GM19023 (cell line): ENCODE results near the gene MRRF.
"Not testable (repeated sequence)": the region's sequence is repeated elsewhere in the genome, so short reads cannot be mapped to it uniquely, and the experiment has no call there.

Experiments
- ATAC-seq: cut with Tn5 transposase; IDR thresholded peaks from one replicate; pipeline ENCODE4 v1.9.1; 2021; ENCODE audit warnings: mild to moderate bottlenecking, moderate library complexity; ENCODE audit not compliant: unreplicated experiment

MRRF gene

DNA sequence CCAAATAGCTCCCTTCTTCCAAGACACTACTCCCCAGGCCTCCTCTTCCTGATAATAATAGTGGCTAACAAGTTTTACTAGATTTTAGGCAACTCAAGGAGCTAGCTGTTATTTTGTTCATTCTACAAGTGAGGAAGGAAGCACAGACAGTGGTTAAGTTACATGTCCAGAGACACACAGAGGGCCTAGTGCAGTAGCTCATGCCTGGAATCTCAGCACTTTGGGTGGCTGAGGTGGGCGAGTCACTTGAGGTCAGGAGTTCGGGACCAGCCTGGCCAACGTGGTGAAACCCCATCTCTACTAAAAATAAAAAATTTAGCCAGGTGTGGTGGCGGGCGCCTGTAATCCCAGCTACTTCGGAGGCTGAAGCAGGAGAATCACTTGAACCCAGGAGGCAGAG, 65.8 kb downstream of the MRRF start:
- ATAC-seq = not testable (repeated sequence)

DNA sequence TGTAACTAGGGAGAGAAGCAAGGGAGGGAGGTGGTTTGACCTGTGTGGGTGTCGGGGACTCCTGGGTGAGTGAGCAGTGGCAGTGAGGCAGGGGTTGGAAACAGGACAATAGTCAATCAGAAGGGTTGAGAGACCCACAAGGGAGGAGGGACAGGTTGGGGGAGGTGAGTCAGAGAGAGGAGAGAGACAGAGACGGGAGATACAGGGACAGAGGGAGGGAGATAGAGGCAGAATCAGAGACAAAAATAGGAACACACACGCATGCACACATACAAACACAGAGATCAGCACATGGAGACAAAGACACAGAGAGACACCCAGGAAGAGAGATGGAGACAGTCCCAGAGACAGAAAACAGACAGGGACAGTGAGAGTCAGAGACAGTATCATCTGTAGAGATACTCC, 66.8 kb downstream of the MRRF start:
- no peak for ATAC-seq

DNA sequence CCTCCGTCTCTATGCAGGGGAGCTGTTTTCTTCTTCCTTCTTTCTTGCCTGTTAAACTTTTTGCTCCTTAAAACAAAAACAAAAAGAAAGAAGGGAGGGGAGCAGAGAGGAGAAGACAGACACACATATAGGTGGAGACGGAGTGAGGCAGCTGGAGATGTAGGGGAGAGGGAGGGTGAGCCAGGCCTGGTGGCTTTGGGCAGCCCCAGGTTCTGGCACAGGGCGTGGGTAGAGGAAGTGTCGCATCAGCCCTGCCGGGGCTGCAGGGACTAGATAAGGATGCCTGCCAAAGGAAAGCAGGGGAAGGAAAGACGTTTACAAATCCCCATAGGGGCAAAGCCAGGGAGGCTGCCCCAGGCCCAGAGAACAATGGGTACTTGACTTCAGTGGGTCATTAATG, 67.4 kb downstream of the MRRF start:
- ATAC-seq = no peak

DNA sequence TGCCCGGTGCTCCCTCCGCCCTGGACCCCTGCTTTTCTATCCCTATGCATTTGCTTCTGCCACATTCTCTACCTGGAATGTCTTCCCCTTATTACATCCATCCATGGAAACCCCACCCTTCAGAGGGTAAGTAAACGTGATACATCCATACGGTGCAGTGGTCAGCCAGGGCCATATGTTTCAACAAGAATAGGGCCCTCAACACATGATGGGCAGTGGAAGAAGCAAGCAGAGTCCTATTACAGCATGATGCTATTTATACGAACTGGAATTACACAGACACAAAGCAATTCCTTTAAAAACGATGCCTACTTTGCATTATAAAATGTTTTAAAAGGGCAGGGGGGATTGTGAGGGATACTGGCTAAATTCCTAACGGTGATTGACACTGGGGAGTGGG, 68.0 kb downstream of the MRRF start:
- no peak for ATAC-seq

DNA sequence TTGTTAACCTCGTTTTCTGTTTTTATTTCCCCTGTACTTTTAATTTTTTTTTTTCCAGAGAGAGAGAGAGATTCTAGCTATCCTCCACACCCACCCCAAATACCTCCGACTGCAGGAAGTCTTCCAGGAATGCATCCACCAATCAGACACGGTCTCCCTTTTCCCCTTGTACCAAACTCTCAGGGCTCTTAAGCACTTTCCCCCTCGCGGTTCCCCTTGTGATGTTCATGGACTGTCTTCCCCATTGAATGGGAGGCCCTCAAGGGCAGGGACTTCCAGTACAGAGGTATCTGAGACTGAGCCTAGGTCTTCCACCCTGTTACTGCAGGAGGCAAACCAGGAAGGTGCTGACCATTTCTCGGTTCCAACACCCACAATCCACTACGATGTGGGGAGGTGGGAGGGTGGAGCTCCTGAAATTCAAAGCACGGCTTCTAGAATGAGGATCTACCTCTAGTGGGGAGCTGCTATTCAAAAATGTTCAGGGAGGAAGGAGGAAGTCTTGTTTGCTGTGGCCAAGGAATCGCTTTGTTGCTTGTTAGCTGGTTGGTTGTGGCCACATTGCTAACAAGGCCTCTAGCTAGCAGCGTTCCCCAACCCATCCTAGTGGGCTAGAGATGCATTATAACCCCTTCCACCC, 68.6 kb downstream of the MRRF start:
- ATAC-seq = no peak

DNA sequence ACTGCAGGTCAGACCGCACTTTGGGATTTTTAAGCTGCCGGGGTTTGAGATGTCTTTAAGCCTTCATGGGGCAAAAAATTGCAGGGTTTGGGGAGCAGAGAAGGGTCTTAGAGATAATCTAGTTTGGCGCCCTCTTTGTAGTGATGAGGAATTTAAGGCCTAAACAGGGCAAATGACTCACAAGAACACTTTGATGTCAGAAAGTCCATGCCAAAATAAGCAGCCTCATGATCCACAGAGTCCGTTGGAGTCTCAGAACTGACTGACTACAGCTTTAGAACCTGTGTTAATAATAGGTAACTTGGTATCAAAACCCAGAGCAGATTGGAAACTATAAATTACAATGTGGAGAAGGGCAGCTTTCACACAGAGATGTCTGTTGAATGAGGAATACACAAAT, 70.2 kb downstream of the MRRF start:
- no peak for ATAC-seq

DNA sequence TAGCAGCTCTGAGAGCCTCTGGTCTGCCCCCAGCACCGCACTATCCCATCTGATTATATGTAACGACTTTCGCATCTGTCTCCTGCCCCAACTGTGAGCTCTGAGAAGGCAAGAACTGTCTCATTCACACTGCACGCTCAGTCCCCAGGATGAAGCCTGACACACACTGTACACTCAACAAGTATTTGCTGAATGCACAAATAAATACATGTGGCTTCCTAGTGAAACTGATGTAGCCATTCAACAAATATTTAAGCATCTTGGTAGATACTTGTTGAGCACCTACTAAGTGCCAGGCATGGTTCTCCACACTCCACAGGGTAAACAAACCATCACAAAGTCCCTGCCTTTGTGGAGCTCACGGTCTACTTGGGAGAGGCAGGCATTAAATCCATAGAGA, 71.5 kb downstream of the MRRF start:
- no peak for ATAC-seq

DNA sequence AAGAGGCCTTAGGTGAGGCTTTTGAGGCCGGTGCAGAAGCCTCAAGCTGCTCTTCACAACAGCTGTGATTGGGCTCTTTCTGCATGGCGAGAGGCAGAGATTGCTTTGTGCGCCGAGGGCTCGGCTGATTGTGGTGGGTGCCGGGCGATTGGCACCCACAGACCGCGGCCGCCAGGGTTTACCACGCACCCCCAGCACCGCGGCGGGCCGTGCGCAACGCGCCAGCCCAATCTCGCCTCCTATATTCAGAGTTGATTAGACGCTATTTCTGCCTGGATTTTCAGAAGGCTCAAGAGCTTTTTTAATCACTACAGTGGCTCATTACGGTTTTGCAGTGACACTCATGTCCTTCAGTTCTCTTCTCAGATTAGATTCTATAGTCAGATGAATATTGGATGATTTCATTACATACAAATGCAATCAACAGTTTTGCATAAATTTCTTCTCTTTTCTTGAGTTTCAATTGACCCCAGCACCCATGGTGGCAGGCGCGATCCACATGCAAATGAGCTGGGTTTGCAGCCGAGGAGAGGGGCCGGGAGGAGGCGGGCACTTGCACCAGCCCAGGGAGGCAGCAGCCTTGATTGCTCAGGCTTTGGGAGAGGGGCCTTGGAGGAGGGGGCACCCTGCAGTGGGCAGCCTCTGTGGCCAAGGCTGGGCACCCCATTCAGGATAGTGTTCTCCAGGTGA, 72.3 kb downstream of the MRRF start:
- ATAC-seq = no peak

DNA sequence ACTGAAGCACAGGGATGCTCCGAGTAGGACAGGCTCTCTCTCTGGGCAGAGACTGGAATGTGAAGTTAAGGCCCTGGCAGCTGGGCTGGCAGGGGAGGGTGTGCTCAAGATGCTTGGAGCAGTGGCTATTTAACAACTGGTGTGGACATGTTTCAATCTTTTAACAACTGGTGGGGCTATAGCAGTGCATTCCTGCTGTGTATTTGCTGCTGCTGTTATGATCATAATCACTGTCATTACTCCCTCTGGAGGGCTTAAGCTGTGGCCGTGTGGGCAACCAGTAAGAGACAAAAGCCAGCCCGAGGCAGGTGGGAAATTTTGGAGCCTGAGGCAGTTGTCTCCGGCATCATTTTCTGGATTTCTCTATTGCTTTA, 72.9 kb downstream of the MRRF start:
- ATAC-seq = no peak

DNA sequence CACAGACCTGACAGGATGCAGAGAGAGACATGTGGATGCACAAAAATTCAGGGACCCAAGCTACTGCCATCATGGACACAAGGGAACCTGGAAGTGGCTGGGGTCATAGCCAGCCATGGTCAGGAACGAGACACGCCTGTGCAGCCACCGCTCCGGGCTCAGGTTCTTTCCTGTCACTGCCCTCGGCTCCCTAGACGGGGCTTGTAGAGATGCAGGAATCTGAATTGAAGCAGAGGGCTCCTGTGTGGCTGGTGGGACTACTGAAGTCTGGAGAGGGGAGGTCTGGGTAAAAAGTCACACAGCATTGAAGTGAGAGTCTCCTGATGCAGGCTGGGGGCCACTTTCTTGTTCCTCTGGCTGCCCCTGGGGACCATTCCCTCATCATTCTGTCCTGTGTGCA, 73.9 kb downstream of the MRRF start:
- no peak for ATAC-seq

DNA sequence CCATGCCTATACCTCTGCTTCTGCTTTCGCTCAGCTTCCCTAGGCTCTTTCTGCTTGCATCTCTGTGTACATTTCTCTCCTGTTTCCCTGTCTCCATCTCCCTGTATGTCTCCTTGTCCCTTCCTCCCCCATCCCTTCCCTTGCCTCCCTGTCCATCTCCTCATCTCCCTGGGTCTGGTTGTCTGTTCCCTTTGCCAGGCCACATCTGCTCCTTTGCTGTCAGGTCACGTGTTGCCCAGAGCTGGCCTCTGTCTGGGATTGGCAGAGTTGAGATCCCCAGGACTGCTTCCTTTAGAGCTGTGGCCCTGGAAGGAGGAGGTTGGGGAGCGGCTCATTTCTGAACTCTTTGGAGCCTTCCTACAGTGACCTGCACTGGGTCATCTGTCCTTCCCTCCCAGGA, 74.3 kb downstream of the MRRF start:
- ATAC-seq = no peak

DNA sequence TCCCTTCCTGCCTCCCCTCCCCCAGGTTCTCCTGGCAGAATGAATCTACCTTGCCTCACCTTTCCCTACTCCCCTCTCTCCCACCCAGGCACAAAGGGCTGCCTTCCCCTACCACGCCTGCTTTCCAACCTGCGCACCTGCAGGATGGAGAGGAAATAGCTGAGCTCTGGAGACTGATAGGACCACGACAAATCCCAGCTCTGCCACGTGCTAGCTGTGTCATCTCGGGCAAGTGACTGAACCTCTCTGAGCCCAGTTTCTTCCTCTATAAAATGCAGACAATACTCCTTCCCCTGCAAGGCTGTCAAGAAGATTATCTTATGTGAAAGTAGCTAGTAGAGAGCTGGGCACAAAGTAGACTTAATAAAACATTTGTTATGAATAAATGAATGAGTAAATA, 74.9 kb downstream of the MRRF start:
- ATAC-seq = no peak

DNA sequence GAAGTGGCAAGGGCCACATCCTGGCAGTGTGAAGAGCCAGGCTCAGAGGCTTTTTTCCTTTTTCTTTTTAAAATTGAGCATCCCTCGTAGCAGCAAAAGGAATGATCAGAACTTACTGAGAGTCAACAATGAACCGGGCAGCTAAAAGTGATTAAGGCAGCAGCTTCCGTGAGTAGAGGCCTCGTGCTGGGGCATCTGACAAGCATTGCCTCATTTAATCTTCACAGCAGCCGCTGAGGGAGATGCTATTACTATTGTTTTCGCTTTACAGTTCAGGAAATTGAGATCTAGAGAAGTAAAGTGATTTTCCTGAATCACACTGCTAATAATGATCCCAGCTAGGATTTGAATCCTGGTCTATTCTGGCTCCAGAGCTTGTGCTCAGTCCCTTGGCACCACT, 75.5 kb downstream of the MRRF start:
- no peak for ATAC-seq

DNA sequence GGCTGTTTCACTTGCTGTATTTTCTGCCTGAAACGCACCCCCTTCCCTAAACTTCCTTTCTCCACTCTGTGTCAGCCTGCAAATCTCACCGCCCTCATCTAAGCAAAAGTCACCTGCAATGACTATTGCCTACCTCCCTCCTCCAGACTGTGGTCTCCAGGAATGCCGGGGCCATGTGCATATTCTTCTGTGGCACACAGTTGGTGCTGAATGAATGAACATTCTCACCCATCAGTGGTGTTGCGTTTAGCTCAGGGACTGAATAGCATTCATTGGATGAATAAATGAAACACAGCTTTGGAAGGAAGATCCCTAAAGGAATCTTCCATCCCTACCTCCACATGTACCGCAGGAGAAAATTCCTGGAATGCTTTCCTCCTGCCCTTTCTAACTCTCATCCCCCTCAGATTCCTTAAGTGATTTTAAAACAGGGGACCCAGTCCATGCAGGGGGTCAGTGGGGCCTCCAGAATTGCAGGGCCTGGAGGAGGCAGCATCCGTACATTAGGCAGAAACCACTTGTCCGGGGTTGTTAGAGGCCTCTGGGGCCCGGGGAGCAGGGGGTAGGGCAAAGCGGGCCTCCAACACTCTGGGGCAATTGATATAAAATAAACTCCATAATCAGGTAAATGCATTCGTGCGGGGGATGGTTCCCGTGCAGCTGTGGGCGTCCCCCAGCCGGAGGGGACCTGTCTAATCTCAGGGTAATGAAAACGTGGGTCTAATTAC, 77.8 kb downstream of the MRRF start:
- no peak for ATAC-seq

DNA sequence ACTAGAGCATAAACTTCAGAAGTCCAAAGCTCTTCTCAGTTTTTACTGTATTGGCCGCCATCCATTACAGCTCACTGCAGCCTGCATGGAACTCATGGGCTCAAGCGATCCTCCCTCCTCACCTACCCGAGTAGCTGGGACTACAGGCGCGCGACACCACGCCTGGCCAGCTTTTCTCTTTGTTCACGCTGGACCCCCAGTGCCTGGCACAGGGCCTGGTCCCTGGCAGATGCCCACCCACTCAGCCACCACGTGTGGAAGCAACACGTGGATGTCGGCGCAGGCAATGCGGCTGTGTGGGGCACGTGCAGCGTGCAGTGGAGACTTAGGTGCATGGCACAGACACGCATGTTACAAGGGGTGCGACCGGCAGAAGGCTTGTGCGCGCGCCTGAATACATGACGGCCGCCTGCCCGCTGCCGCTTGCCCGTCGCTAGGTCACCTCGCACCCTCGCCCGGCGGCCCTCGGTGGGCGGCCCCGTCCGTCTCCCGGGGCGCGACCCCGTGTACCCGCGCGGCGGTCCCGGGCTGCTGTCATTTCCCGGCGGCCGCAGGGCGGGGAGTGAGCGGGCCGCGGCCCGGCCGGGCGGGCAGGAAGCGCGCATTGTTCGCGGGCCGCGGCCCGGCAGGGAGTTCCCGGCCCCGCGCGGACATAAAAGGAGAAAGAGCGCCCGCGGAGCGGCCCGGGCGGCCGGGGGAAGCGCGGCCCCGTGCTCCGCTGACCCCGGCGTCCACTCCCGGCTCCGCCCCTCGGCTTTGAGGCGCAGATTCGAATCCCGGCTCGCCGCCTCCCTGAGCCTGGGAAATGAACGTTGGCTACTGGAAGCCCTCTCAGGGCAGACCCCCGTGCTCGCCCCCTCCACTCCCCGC, 82.0 kb downstream of the MRRF start:
- no peak for ATAC-seq

DNA sequence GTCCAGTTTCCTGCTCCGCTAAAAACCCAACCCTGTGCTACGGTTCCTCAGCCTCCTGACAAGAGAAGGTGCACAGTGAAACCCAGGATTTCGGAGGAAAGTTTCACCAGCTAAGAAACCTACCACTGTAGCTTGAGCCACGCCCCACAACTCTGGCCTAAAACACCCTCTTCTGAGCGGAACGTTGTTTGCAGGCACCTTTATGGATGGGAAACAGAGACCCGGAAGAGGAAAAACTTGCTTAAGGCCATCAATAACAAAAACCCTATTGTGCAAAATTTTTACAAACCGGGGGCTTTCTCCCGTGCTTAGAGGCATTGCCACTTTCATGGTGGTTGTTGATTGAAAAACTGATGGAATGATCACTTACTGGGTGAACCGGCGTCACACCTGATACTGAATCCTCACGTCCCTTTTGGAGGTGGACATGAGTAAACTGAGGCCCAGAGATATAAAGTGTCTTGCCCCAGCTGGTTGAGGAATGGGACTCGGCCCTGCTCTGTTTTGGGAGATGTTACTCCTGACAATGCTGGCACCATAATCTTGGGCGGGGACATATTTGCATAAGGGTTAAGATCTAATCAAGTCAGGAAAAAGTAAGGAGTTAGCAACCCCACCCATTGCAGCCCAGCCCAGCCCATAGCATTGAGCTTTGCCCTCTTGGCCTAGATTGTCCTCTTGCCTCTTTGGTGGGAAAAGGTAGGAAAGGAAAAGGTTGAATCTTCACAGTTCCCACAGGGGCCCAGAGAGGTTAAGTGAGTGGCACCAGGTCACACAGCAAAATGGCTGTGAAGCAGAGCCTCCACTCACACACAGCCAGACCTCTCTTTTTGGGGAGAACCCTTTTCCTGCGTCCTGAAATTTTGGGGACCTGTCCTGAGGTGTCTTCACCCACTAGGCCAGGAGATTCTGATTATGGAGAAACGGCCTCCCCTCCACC, 82.9 kb downstream of the MRRF start:
- ATAC-seq = no peak

DNA sequence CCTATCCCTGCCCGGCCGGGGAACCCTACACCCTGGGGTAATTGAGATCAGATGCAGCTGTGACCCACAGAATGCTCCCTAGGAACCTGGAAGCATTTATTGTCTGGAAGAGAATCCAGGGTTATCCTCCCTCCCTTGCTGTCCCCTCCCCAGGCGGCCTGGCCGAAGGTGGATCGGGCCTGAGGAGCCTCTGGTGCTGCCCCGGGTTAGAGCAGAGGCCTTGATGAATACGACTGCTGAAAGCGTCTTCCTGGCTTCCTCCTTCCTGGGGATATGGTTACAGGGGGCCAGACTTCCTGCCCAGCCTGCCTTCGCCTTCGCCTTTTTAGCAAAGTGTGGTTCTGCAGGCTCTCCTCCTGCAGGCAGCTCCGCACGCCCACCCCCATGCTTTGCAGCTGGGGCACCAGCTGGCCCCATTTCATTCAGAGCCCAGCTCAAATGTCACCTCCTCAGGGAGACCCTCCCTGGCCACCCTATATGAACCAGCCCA, 83.7 kb downstream of the MRRF start:
- no peak for ATAC-seq

DNA sequence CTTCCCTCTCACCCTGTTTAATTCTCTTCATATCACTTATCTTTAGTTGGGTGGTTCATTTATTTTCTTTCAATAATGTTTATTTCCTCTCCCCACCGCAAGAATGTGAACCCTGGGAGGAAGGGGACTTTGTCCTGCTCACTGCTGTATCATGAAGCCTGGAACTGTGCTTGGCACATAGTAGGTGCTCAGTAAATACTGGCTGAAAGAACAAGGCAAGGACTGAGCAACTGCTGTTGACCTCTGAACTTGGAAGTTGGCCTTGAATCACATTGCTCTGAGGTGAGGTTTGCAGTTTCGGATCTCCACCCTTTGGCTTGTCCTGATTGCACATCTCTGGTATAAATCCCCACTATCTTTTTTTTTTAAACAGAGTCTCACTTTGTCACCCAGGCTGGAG, 84.1 kb downstream of the MRRF start:
- no peak for ATAC-seq

DNA sequence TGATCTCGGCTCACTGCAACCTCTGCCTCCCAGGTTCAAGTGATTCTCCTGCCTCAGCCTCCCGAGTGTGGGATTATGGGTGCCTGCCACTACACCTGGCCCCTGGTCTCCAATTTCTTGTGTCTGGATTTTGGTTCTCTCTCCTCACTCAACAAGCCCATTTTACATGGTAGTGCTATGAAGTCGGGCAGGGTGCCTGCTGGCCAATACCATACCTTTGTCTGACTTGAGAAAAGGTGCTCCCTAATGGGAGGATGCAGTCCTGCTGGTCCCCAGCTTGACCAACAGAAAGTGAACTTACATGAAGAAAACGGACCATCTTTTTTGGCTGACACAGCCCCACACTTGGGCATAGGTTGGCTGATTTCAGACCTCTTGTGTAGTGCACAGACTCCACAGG, 84.5 kb downstream of the MRRF start:
- ATAC-seq = no peak
